Liver (tissue), 9 donors: ENCODE data around the gene OSBP2. TPM values are rescaled to one million over a fixed set of nuclear protein-coding genes. Genes with fewer than 3 reads are reported as not detected.

Experiments
- DNase-seq: peaks from one replicate; pipeline ENCODE4 v3.0.0-alpha.2; 2017; ENCODE audit warnings: low spot score
- H3K27ac ChIP-seq, 2 donors: one replicate each; pipeline ENCODE4 v1.7.0; 2013; ENCODE audit warnings: inconsistent platforms in 2 of 2, low read length in 2 of 2, control low read depth in 1 of 2, low read depth in 1 of 2, mild to moderate bottlenecking in 1 of 2
- H3K27me3 ChIP-seq, 4 donors: one replicate each; pipeline versions ENCODE4 v1.6.1 to v1.7.0; 2013; ENCODE audit warnings: low read length in 3 of 4, inconsistent platforms in 1 of 4, mild to moderate bottlenecking in 1 of 4, moderate library complexity in 1 of 4; ENCODE audit not compliant: control insufficient read depth in 4 of 4, insufficient read depth in 4 of 4
- H3K36me3 ChIP-seq, 4 donors: one replicate each; pipeline versions ENCODE4 v1.6.1 to v1.7.0; 2013; ENCODE audit warnings: low read length in 3 of 4, mild to moderate bottlenecking in 3 of 4, low read depth in 1 of 4, moderate library complexity in 1 of 4; ENCODE audit not compliant: control insufficient read depth in 4 of 4, insufficient read depth in 3 of 4
- H3K4me1 ChIP-seq, 4 donors: one replicate each; pipeline versions ENCODE4 v1.6.1 to v1.7.0; 2013; ENCODE audit warnings: low read length in 3 of 4, mild to moderate bottlenecking in 3 of 4, moderate library complexity in 1 of 4; ENCODE audit not compliant: control insufficient read depth in 4 of 4, insufficient read depth in 4 of 4
- H3K4me3 ChIP-seq, 3 donors: one replicate each; pipeline versions ENCODE4 v1.6.1 to v1.7.0; 2013; ENCODE audit warnings: low read length in 3 of 3, control low read depth in 1 of 3, low read depth in 1 of 3, mild to moderate bottlenecking in 1 of 3
- H3K9ac ChIP-seq, 2 donors: one replicate each; pipeline ENCODE4 v1.7.0; 2013; ENCODE audit warnings: low read length in 2 of 2, mild to moderate bottlenecking in 2 of 2, moderate library complexity in 2 of 2, control low read depth in 1 of 2, low read depth in 1 of 2
- H3K9me3 ChIP-seq, 4 donors: one replicate each; pipeline versions ENCODE4 v1.6.1 to v1.7.0; 2013; ENCODE audit warnings: low read length in 3 of 4; ENCODE audit not compliant: control insufficient read depth in 4 of 4
- EGR1 ChIP-seq, 2 donors: IDR thresholded peaks; 2 replicates each; pipeline ENCODE4 v1.6.1; 2016 to 2018; ENCODE audit warnings: antibody characterized with exemption in 2 of 2, low read depth in 2 of 2
- FOXA1 ChIP-seq: IDR thresholded peaks from 2 replicates; pipeline ENCODE4 v1.6.1; 2016; ENCODE audit warnings: antibody characterized with exemption
- FOXA2 ChIP-seq: IDR thresholded peaks from 2 replicates; pipeline ENCODE4 v1.6.1; 2016; ENCODE audit warnings: antibody characterized with exemption
- GABPA ChIP-seq, 2 donors: IDR thresholded peaks in 1 of 2; conservative IDR thresholded peaks in 1 of 2; 2 replicates each; pipeline ENCODE4 v1.6.1; 2016; ENCODE audit warnings: antibody characterized with exemption in 2 of 2, mild to moderate bottlenecking in 1 of 2, moderate library complexity in 1 of 2
- HNF4A ChIP-seq, 2 donors: conservative IDR thresholded peaks; 2 replicates each; pipeline ENCODE4 v1.6.1; 2016; ENCODE audit warnings: antibody characterized with exemption in 2 of 2, mild to moderate bottlenecking in 2 of 2
- HNF4G ChIP-seq: IDR thresholded peaks from 2 replicates; pipeline ENCODE4 v1.6.1; 2016; ENCODE audit warnings: antibody characterized with exemption
- JUND ChIP-seq, 2 donors: IDR thresholded peaks; 2 replicates each; pipeline ENCODE4 v1.6.1; 2016; ENCODE audit warnings: antibody characterized with exemption in 2 of 2
- NR2F2 ChIP-seq: IDR thresholded peaks from 2 replicates; pipeline ENCODE4 v1.6.1; 2016; ENCODE audit warnings: antibody characterized with exemption
- RAD21 ChIP-seq, 2 donors: IDR thresholded peaks; 2 replicates each; pipeline ENCODE4 v1.6.1; 2016; ENCODE audit warnings: antibody characterized with exemption in 2 of 2, mild to moderate bottlenecking in 2 of 2
- RXRA ChIP-seq, 2 donors: IDR thresholded peaks; 2 replicates each; pipeline ENCODE4 v1.6.1; 2017 to 2018; ENCODE audit warnings: antibody characterized with exemption in 2 of 2, mild to moderate bottlenecking in 1 of 2
- SP1 ChIP-seq: IDR thresholded peaks from 2 replicates; pipeline ENCODE4 v1.6.1; 2018; ENCODE audit warnings: antibody characterized with exemption, mild to moderate bottlenecking
- TAF1 ChIP-seq: conservative IDR thresholded peaks from 2 replicates; pipeline ENCODE4 v1.6.1; 2016; ENCODE audit warnings: antibody characterized with exemption, mild to moderate bottlenecking
- YY1 ChIP-seq: IDR thresholded peaks from 2 replicates; pipeline ENCODE4 v1.6.1; 2016; ENCODE audit warnings: antibody characterized with exemption, mild to moderate bottlenecking
- WGBS: extraction: QIAGEN DNeasy Blood & Tissue Kit; methylation state at CpG from one replicate; pipeline ENCODE4 v1.1.7; 2013; 5-methylcytosine and 5-hydroxymethylcytosine counted together
- polyA plus RNA-seq, 2 donors: library from polyadenylated mRNA; stranded (reverse) in 1 of 2; unstranded in 1 of 2; fragments of 200-250 nt in 1 of 2; fragments of >200 nt in 1 of 2; fragmentation: Nextera tagmentation in 1 of 2; extraction: Ambion mirVana in 1 of 2; gene quantifications; one replicate each; pipeline versions ENCODE4 v1.2.1 to v1.2.3, GENCODE V29; 2013 to 2015
- total RNA-seq, 2 donors: library from RNA; depleted of rRNA; stranded (reverse); fragments of >200 nt; gene quantifications; one replicate each; pipeline ENCODE4 v1.2.3, GENCODE V29; 2014
- TF ChIP-seq, protein P1 (sequence below): IDR thresholded peaks from 2 replicates; pipeline ENCODE4 v1.6.1; 2016; ENCODE audit warnings: antibody characterized with exemption, mild to moderate bottlenecking
- TF ChIP-seq, protein P2 (sequence below): IDR thresholded peaks from 2 replicates; pipeline ENCODE4 v1.6.1; 2016; ENCODE audit warnings: antibody characterized with exemption
- TF ChIP-seq, protein P3 (sequence below): IDR thresholded peaks from 2 replicates; pipeline ENCODE4 v1.6.1; 2016; ENCODE audit warnings: antibody characterized with exemption
- TF ChIP-seq, protein P4 (sequence below): IDR thresholded peaks from 2 replicates; pipeline ENCODE4 v1.6.1; 2016; ENCODE audit warnings: antibody characterized with exemption
- TF ChIP-seq, protein P5 (sequence below): fragments of 150-350 bp; IDR thresholded peaks from 2 replicates; pipeline ENCODE4 v1.5.1; 2017; ENCODE audit warnings: improper control_type of control experiment, low read depth, low read length; ENCODE audit not compliant: missing input control
- donor health status: healthy.
- donor health status: healthy.
- donor health status: healthy.
- donor health status: healthy.
- donor health status: healthy.

OSBP2 gene
- total and polyA plus RNA-seq, 4 donors, result 0.43 to 192 (median 0.86) TPM

DNA sequence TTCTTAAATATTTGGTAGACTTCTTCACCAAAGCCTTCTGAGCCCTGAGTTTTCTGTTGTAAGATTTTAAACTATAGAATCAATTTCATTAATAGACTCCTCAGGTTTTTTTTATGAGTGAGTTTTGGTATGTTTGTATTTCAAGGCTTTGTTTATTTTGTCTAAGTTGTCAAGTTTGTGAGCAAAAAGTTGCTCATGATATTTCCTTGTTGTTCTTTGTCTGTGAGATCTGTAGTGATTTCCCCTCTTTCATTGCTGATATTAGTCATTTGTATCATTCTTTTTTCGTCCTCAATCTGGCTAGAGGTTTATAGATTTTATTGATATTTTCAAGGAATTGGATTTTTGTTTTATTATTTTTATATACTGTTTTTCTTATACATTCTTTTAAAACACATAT lies 152.9 kb downstream of the OSBP2 start:
- no peak for DNase-seq
- Histone ChIP-seq H3K4me3 (no peak overlapping the region), H3K27me3 (no peaks in the 10 kb centered on the region), H3K9ac (no peak overlapping the region), H3K36me3 (no peaks in the 10 kb centered on the region), H3K27ac (no peak overlapping the region), H3K4me1 (no peaks in the 10 kb centered on the region), H3K9me3 (no peaks in the 10 kb centered on the region)
- TF ChIP-seq RXRA (IDR thresholded peaks at IDR 0.05) (no peak), HNF4A (conservative IDR thresholded peaks at IDR 0.05) (no peak), JUND (IDR thresholded peaks at IDR 0.05) (no peak)
- TF ChIP-seq, protein P1, sequence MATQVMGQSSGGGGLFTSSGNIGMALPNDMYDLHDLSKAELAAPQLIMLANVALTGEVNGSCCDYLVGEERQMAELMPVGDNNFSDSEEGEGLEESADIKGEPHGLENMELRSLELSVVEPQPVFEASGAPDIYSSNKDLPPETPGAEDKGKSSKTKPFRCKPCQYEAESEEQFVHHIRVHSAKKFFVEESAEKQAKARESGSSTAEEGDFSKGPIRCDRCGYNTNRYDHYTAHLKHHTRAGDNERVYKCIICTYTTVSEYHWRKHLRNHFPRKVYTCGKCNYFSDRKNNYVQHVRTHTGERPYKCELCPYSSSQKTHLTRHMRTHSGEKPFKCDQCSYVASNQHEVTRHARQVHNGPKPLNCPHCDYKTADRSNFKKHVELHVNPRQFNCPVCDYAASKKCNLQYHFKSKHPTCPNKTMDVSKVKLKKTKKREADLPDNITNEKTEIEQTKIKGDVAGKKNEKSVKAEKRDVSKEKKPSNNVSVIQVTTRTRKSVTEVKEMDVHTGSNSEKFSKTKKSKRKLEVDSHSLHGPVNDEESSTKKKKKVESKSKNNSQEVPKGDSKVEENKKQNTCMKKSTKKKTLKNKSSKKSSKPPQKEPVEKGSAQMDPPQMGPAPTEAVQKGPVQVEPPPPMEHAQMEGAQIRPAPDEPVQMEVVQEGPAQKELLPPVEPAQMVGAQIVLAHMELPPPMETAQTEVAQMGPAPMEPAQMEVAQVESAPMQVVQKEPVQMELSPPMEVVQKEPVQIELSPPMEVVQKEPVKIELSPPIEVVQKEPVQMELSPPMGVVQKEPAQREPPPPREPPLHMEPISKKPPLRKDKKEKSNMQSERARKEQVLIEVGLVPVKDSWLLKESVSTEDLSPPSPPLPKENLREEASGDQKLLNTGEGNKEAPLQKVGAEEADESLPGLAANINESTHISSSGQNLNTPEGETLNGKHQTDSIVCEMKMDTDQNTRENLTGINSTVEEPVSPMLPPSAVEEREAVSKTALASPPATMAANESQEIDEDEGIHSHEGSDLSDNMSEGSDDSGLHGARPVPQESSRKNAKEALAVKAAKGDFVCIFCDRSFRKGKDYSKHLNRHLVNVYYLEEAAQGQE, result no peak
- TF ChIP-seq, protein P2, sequence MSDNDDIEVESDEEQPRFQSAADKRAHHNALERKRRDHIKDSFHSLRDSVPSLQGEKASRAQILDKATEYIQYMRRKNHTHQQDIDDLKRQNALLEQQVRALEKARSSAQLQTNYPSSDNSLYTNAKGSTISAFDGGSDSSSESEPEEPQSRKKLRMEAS, result no peak
- WGBS, result 82% methylated on average over 1 of the region's 1 CpG

DNA sequence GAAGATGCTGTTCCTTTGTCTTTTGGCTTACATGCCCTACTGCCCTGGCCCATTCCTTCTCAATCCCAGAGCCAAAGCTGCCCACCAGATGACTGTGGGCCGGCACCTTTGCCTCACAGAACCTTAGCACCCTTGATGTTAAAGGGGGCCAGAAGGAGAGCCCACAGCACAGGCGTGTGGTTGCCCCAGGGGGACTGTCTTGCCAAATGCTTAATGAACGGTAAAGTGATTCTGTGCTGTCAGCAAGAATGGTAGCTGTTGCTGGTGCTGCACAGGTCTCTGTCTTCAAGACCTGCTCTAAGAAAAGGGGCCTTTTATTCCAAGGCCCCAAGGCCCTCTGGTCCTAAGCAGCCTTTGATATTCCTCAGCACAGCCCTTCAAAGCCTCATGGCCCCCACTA lies 160.6 kb downstream of the OSBP2 start:
- Histone ChIP-seq H3K4me1 (no peaks in the 10 kb centered on the region), H3K36me3 (no peaks in the 10 kb centered on the region), H3K27ac (no peak overlapping the region), H3K9ac (no peak overlapping the region), H3K9me3 (peaks cover 0 to 2% (median 0%) of the 10 kb centered on the region in 4 donors), H3K4me3 (no peak overlapping the region), H3K27me3 (no peaks in the 10 kb centered on the region)
- DNase-seq, result no peak
- TF ChIP-seq HNF4A (conservative IDR thresholded peaks at IDR 0.05) (no peak), RXRA (IDR thresholded peaks at IDR 0.05) (no peak), RAD21 (IDR thresholded peaks at IDR 0.05) (no peak), HNF4G (no peak), GABPA (IDR thresholded peaks at IDR 0.05 in 1 of 2, conservative IDR thresholded peaks at IDR 0.05 in 1 of 2) (no peak), FOXA1 (no peak), NR2F2 (no peak), YY1 (no peak), FOXA2 (no peak), EGR1 (IDR thresholded peaks at IDR 0.05; ENCODE audit: low read depth in 2 of 2) (no peak), TAF1 (no peak), JUND (IDR thresholded peaks at IDR 0.05) (no peak), SP1 (no peak)
- TF ChIP-seq, protein P3, sequence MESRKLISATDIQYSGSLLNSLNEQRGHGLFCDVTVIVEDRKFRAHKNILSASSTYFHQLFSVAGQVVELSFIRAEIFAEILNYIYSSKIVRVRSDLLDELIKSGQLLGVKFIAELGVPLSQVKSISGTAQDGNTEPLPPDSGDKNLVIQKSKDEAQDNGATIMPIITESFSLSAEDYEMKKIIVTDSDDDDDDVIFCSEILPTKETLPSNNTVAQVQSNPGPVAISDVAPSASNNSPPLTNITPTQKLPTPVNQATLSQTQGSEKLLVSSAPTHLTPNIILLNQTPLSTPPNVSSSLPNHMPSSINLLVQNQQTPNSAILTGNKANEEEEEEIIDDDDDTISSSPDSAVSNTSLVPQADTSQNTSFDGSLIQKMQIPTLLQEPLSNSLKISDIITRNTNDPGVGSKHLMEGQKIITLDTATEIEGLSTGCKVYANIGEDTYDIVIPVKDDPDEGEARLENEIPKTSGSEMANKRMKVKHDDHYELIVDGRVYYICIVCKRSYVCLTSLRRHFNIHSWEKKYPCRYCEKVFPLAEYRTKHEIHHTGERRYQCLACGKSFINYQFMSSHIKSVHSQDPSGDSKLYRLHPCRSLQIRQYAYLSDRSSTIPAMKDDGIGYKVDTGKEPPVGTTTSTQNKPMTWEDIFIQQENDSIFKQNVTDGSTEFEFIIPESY, result no peak
- TF ChIP-seq, protein P2, result no peak
- TF ChIP-seq, protein P1, result no peak
- TF ChIP-seq, protein P4, sequence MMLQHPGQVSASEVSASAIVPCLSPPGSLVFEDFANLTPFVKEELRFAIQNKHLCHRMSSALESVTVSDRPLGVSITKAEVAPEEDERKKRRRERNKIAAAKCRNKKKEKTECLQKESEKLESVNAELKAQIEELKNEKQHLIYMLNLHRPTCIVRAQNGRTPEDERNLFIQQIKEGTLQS, result no peak
- TF ChIP-seq, protein P5, sequence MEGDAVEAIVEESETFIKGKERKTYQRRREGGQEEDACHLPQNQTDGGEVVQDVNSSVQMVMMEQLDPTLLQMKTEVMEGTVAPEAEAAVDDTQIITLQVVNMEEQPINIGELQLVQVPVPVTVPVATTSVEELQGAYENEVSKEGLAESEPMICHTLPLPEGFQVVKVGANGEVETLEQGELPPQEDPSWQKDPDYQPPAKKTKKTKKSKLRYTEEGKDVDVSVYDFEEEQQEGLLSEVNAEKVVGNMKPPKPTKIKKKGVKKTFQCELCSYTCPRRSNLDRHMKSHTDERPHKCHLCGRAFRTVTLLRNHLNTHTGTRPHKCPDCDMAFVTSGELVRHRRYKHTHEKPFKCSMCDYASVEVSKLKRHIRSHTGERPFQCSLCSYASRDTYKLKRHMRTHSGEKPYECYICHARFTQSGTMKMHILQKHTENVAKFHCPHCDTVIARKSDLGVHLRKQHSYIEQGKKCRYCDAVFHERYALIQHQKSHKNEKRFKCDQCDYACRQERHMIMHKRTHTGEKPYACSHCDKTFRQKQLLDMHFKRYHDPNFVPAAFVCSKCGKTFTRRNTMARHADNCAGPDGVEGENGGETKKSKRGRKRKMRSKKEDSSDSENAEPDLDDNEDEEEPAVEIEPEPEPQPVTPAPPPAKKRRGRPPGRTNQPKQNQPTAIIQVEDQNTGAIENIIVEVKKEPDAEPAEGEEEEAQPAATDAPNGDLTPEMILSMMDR, result no peak
- WGBS, result 95% methylated on average over 3 of the region's 3 CpGs
